HFF-Myc (cell line): ENCODE results near the gene VASH1.
"Not testable (repeated sequence)": the region's sequence is repeated elsewhere in the genome, so short reads cannot be mapped to it uniquely, and the experiment has no call there.

ENCODE experiments used
- DNase-seq: peaks from one replicate; pipeline ENCODE4 v3.0.0-alpha.2; 2011; ENCODE audit warnings: low read depth; ENCODE audit errors: extremely low read depth
- H3K4me3 ChIP-seq: replicated peaks from 2 replicates; pipeline ENCODE4 v1.5.1; 2011; ENCODE audit warnings: low read depth, mild to moderate bottlenecking, control low read depth, low read length
- TF ChIP-seq, protein P1 (sequence below): IDR thresholded peaks from 2 replicates; pipeline ENCODE4 v1.5.1; 2012; ENCODE audit warnings: mild to moderate bottlenecking, low read depth, low read length, control low read depth; ENCODE audit errors: missing control alignments

The VASH1 gene

DNA sequence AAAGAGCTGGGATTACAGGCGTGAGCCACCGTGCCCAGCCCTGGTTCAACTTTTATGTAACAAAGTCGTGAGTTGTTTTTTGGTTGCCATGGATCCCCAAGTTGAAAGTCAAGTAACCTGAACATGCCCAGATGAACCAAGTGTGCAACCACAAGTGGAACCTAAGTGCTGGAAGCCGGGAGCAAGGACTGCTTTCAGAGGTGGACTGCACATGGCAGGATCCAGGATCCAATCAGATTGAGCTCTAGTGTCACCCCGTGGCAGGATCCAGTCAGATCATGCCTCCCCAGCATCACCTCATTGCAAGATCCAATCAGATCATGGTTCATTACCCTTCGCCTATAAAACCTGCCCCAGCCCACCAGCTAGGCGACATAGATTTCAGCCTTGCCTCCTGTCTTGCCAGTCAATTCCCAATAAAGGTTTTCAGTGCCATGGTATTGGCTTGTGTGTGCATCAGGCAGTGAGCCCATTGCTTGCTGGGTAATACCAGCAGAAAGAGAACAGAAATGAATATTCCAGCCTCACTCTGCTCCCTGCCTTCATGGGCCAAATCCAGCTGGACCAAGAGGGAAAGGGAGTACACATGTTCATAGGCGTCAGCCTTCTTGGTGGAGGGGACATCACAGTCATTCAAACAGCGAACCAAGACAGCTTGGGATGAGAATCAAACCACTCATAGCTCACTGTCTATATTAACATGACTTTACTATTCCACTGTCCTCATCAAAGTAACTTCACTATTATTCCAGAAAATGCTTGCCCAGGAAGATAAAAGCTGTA, 43.6 kb upstream of the VASH1 start:
- TF ChIP-seq, protein P1, sequence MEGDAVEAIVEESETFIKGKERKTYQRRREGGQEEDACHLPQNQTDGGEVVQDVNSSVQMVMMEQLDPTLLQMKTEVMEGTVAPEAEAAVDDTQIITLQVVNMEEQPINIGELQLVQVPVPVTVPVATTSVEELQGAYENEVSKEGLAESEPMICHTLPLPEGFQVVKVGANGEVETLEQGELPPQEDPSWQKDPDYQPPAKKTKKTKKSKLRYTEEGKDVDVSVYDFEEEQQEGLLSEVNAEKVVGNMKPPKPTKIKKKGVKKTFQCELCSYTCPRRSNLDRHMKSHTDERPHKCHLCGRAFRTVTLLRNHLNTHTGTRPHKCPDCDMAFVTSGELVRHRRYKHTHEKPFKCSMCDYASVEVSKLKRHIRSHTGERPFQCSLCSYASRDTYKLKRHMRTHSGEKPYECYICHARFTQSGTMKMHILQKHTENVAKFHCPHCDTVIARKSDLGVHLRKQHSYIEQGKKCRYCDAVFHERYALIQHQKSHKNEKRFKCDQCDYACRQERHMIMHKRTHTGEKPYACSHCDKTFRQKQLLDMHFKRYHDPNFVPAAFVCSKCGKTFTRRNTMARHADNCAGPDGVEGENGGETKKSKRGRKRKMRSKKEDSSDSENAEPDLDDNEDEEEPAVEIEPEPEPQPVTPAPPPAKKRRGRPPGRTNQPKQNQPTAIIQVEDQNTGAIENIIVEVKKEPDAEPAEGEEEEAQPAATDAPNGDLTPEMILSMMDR, result no peak
- no peak for DNase-seq
- no peak overlapping the region for H3K4me3 ChIP-seq

DNA sequence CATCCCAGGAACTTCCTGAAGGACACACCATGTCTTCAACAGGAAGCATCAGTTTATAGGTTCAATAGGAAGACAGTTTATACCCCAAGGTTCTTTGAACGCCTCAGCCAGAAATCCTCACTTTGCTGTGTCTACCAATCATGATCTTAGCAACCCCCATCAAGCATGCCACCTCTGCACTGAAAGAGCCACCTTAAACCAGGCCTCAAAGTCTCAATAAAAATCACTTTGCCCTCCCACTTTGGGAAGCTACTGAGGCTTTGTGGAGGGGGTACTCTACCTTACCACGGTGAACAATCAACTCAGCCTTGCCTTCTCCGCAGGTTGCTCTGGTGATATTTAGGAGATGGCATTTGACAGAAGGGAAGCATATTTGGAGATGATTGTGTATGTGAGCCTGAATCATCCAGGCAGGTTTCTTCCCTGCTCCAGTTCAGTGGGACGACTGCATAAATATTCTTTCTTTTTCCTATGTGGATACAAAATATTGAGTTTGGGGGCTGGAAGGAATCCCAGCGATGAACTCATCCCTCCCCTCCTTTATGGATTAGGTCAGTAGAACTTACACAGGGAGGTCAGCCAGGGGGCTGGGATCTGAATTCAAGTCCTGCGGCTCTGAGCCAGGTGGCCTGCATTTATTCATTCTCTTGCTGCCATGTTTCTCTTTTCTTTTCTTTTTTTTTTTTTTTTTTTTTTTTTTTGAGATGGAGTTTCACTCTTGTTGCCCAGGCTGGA, 42.8 kb upstream of the VASH1 start:
- DNase-seq, result no peak
- TF ChIP-seq, protein P1, result no peak
- no peak overlapping the region for H3K4me3 ChIP-seq

- no peak for DNase-seq
- no peak overlapping the region for H3K4me3 ChIP-seq
- TF ChIP-seq, protein P1, result no peak
These were observed 41.6 kb upstream of the VASH1 start for GRCh38 chr14:76719666-76720065.

- TF ChIP-seq, protein P1, result no peak
- no peak for DNase-seq
- H3K4me3 ChIP-seq, result no peak overlapping the region
These were observed 40.9 kb upstream of the VASH1 start for GRCh38 chr14:76720382-76720813.

DNA sequence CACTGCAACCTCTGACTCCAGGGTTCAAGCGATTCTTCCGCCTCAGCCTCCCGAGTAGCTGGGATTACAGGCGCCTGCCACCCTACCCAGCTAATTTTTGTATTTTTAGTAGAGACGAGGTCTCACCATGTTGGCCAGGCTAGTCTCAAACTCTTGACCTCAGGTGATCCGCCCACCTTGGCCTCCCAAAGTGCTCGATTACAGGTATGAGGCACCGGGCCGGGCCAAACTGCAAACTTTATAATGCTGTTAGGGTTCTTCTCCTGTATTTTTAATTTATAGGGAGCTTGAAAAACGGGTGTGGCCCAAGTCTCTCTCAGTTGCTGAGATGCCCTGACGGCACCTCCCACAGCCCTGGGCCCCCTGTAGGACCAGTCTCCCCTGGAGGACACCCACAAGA, 39.8 kb upstream of the VASH1 start:
- not testable (repeated sequence) for H3K4me3 ChIP-seq, DNase-seq

- TF ChIP-seq, protein P1, result no peak
- DNase-seq, result no peak
- H3K4me3 ChIP-seq, result no peak overlapping the region
These were observed 36.4 kb upstream of the VASH1 start for GRCh38 chr14:76724651-76725550.

GRCh38 chr14:76726551-76726970, 34.7 kb upstream of the VASH1 start:
- TF ChIP-seq, protein P1, result no peak
- no peak for DNase-seq
- no peak overlapping the region for H3K4me3 ChIP-seq
